Ishikawa (cell line): ENCODE results near the gene GTF3C1.

Experiments used
- CEBPB ChIP-seq: IDR thresholded peaks from 2 replicates; pipeline ENCODE4 v1.6.1; 2012
- EGR1 ChIP-seq: IDR thresholded peaks from 2 replicates; pipeline ENCODE4 v1.6.1; 2012
- TF ChIP-seq, protein P1 (sequence below): IDR thresholded peaks from 2 replicates; pipeline ENCODE4 v1.6.1; 2012; ENCODE audit warnings: low read depth, mild to moderate bottlenecking

DNA sequence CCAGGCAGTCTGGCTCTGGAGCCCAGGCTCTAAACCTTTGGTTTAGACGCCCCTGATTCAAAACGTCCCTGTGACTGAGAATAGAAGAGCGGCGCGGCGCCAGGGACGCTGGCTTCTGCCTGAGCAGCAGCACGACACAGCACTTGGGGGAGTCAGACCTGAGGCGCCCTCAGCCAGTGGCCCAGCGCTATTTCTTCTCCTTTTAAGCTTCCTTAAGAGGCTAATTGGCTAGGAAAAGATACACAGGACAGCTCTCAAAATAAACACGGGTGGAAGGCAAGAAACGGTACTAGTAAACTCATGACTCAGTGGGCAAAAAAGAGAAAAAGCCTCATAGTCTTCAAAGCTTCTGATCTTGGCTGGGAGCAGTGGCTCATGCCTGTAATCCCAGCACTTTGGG, 34.9 kb downstream of the GTF3C1 start:
- TF ChIP-seq, protein P1, sequence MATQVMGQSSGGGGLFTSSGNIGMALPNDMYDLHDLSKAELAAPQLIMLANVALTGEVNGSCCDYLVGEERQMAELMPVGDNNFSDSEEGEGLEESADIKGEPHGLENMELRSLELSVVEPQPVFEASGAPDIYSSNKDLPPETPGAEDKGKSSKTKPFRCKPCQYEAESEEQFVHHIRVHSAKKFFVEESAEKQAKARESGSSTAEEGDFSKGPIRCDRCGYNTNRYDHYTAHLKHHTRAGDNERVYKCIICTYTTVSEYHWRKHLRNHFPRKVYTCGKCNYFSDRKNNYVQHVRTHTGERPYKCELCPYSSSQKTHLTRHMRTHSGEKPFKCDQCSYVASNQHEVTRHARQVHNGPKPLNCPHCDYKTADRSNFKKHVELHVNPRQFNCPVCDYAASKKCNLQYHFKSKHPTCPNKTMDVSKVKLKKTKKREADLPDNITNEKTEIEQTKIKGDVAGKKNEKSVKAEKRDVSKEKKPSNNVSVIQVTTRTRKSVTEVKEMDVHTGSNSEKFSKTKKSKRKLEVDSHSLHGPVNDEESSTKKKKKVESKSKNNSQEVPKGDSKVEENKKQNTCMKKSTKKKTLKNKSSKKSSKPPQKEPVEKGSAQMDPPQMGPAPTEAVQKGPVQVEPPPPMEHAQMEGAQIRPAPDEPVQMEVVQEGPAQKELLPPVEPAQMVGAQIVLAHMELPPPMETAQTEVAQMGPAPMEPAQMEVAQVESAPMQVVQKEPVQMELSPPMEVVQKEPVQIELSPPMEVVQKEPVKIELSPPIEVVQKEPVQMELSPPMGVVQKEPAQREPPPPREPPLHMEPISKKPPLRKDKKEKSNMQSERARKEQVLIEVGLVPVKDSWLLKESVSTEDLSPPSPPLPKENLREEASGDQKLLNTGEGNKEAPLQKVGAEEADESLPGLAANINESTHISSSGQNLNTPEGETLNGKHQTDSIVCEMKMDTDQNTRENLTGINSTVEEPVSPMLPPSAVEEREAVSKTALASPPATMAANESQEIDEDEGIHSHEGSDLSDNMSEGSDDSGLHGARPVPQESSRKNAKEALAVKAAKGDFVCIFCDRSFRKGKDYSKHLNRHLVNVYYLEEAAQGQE = no peak
- TF ChIP-seq EGR1 (no peak), CEBPB (no peak)
